CD4-positive, alpha-beta T cell treated with Interleukin-4 for 4 hours (primary cell): ENCODE data around the gene SPATA32.
"Not testable (repeated sequence)": the region's sequence is repeated elsewhere in the genome, so short reads cannot be mapped to it uniquely, and the experiment has no call there.

ENCODE experiments used
- DNase-seq: peaks from one replicate; pipeline ENCODE4 v3.0.0-alpha.2; 2020

The SPATA32 gene, protein sequence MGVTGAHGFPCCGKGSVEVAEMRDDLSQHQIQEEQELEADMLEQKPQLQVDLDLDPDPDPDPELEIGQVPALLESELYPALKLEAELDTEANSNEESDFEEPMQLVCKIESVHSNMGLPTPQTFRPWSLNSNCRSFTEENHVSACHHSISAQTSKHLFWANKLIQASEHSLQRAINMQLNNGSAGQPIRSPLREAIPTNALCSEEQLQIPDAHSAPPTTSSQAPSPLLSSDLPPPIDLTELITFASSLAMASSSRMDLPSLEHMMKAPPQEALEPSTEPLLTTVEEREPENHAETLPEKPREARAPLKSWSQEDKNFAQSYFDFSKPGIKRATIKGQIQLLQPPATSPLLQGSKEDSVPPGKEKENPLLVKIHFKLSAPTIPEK

DNA sequence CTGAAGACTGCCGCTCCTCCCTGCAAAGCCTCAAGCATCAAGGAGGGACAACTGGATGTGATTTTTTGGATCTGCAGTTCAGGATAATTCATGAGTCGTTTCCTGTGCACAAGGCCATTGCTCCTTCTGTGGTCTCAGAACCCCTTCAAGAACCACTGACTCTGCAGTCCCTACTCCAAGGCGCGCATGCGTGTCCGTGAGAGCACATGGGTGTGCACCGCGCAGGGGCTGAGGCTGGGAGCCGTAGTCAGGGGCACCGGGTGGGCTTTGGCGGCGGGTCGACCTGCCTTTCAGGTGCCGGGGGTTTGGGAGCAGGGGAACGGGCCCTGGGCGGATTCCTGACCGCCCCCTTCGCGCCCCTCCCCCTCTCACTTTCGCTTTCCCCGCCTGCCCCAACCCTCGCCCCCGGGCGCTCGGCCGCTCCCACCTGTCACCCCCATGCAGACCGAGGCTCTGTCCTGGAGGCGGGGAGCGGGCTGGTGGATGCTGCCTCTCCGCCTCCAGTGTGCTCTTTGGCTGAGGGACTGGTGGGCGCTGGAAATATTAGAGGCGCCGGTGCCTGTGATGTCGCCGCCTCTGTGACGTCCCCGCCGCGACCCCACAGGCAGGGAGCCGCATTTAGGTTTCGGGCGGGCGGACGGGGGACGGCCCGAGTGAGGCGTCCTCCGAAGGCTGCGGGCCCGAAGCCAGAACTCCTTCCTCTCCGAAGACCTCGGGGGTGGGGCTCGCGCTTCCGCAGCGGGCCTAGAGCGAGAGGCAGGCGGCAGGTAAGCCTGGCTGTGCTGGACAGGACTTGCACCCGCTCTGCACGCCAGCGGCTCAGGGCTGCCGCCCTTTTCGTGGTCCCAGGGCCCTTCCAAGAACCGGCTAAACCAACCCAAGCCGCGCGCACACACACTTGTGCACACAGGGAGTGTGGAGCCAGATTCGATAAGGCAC is at the start of gene SPATA32:
Gene SPATA32, minus strand, starts transcription at position 518 of the 939 bp plus-strand sequence. Its CDS starts 78 bp downstream, at position 440.
- peak; percentile 51 for DNase-seq

GRCh38 chr17:45311401-45311759 is 49.5 kb upstream of the SPATA32 start:
- no peak for DNase-seq

DNA sequence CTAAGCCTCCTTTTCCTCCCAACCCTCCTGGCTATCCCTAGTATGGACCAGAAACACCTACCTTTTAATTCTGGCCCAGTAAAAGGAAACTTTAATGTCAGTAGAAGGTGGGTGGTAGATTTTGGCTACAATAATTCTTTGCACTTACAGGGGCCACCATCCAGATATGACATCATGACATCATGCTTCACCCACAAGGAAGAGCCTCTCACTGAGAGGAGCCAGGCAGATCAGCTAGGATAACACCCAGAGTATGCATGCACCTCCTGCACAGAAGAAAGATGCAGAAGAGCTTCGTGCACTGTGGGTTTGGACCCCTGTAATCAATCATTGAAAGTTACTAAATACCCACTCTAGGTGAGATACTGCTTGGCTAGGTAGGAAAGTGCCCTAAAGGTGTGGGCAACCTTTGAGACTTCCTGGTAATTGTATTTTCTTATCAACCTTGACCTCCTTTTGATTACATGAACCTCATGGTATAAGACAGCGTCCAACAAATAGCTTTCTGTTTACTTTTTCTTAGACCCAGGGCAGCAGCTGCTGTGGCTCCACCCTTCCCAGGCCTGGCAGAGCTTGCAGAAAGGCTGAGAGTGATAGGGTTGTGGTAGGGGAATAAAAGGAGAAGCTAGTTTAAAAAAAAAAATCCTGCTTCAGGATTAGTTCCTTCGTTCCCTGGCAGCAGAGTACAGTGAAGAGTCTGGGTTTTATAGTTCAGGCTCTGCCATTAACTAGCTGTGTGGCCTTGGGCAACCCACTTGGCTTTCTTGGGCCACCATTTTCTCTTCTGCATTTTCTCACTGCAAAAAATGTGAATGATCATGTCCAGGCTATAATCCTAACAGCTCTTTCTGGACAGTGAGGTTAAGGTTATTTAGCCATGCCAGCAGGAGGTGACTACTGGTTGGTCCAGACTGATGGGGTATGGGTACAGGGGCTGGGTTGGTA is 48.8 kb upstream of the SPATA32 start:
- no peak for DNase-seq

- DNase-seq: no peak
These were observed 47.5 kb upstream of the SPATA32 start for GRCh38 chr17:45309400-45309799.

GRCh38 chr17:45308840-45309239 is 46.9 kb upstream of the SPATA32 start:
- no peak for DNase-seq

DNA sequence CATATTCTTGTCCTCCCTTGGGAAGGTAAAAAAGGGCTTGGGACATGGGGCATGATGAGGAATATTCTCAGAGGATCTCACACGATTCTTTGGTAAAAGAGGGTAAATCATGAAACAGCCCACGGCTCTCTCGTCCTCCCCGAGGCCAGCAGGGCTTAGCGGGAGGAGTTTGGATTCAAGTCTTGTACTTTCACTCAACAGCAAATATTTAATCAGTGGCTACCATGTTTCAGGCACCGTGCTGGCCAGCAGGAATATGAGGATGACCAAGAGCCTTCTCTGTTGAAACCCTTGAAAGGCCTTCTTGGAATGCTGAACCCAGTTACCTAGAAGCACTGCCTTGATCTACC is 46.1 kb upstream of the SPATA32 start:
- DNase-seq: no peak

GRCh38 chr17:45307290-45308015 is 45.6 kb upstream of the SPATA32 start:
- DNase-seq: peak; percentile 81

DNA sequence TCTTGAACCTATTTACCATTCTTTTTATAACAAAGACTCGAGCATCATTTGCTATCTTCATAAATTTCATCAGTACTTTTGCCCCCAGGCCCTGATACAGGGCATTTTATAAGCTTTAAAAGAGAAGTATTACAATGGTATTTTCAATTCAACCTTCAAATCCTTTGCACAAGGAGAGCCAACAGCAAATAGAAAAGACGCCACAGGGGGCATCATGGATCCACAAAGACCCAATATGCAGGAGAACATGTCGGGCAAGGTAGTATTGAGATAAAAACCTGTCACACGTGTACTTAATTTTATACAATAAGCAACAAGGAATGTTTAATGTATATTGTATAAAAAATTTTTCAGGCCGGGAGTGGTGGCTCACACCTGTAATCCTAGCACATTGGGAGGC is 44.7 kb upstream of the SPATA32 start:
- DNase-seq: no peak

DNA sequence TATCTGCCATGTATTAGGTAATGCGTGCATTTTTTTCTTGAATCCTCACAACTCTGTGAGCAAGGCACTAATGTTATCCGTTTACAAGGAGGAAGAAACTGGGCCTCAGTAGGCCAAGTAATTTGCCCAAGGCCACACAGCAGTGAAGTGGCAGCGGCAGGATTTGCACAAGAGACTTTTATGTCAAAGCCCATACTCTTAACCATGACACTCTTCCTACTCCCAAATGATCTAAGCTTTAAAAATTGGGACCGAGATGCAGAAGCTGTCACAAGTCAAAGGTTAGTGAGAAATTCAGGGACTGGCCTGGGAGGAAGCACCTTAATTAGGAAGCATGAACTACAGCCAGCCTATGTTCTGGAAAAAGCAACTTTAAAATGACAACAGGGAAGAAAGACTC is 44.2 kb upstream of the SPATA32 start:
- DNase-seq: no peak

GRCh38 chr17:45305530-45306087 is 43.7 kb upstream of the SPATA32 start:
- no peak for DNase-seq

DNA sequence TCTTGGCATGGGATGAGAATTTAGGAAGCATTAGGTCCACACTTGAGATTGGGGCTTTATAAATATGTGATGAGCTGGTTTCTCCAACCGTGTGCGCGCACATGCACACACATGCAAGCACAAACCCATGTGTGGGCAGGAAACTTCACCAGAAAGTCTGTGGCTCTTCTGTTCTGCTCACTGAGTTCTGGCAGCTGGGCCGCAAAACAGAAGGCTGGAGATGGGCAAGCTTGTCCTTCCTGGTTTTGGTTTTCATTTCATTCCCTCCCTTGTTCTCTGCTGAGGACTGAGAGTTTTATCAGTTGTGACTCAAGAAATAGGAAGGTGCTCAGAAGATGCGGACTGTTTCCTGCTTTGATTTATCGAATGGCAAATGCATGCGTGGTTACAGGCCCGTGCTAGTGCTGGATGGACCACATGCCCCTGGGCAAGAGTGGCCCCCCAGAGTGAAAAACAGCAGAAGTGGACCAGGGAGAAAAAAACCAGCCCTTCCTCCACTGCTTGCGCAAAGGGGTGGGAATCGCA is 40.8 kb upstream of the SPATA32 start:
- no peak for DNase-seq

DNA sequence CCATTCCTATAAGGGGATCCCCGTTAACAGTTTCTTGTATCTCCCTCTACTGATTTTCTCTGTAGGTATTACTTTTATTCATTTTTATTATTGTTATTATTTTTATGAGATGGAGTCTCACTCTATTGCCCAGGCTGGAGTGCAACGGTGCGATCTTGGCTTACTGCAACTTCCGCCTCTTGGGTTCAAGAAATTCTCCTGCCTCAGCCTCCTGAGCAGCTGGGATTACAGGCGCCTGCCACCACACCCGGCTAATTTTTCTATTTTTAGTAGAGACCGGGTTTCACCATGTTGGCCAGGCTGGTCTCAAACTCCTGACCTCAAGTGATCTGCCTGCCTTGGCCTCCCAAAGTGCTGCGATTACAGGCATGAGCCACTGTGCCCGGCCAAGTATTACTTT is 40.3 kb upstream of the SPATA32 start:
- DNase-seq: not testable (repeated sequence)

GRCh38 chr17:45301674-45302073 is 39.8 kb upstream of the SPATA32 start:
- DNase-seq: no peak

GRCh38 chr17:45300060-45300751 is 38.3 kb upstream of the SPATA32 start:
- no peak for DNase-seq

GRCh38 chr17:45299361-45299760 is 37.5 kb upstream of the SPATA32 start:
- no peak for DNase-seq

DNA sequence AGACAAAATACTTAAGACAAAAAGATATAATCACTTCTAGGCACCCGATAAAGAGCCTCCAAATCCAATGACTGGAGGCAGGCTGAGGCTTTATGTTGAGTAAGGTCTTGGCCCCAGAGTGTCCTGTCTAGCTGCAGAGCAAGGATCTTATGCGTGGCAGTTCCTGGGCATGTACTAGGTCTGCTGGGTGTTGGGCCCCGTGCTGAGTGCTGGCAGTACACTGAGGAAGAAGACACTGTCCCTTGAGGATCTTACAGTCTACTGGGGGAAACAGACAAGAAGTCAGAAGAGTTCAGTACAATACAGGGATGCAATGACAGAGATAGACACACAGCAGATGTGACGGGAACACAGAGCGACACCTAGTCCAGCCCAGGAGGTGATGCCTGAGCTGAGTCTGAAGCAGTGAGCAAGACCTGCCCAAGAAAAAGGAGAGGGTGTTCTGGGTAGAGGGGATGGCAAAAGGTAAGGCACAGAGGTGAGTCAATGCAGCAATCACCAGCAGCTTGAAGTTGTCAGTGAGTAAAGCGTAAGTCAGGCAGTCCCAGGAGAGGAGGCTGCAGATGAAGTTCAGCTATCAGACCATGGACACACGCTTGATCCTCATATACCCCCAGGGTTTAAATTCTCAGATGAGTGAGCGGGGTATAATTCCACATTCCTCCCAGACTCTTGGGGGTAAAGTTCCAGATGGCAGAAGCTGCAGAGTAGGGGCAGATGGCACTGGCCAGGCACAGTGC is 36.8 kb upstream of the SPATA32 start:
- no peak for DNase-seq

DNA sequence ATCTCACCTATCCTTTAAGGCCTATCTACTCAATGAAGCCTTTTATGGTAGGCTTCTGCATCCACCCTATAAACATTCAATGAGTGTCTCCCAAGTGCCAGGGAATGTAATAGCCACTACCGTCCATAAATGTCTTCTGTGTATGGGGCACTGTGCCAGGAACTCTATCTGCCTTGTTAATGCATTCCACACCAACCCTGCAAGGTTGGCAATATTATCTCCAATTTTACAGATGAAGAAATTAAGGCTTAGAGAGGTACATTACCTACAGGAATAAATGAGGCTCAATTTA is 34.9 kb upstream of the SPATA32 start:
- no peak for DNase-seq

DNA sequence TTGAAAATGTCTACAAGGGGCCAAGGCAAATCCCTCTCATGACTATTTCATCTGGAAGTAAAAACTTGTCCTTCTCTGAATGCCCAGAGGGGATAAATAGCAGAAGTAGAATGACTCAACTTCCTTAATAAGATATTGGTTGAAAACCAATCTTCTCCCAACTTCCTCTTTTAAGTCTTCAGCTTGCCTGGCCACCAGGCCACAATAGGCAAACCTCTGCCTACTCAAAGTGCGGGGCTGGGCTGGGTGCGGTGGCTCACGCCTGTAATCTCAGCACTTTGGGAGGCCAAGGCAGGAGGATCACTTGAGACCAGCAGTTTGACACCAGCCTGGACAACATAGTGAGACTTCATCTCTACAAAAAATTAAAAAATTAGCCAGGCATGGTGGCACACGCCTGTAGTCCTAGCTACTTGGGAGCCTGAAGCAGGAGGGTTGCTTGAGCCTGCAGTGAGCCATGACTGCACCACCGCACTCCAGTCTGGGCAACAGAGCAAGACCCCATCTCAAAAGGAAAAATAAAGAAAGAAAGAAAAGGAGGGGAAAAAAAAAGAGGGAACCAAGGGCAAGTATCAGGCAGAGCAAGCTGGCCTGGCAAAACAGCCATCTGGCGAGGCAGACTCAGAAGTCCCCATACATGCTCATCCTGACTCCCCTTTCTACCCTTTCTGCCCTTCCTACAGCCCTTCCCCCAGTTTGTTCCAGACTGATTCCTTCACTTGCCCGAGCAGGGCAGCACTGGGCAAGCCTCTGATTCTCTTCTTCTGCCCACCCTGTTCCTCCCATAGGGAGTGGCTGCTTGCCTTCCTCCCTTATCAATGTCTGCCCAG is 34.3 kb upstream of the SPATA32 start:
- no peak for DNase-seq

- DNase-seq: no peak
These were observed 32.6 kb upstream of the SPATA32 start for GRCh38 chr17:45294506-45294905.
